AG09309 (cell line): ENCODE results near the gene NR5A1.
A peak's percentile ranks its signal among the peaks of the same experiment; 100 is the strongest.

Experiments
- DNase-seq: peaks from one replicate; pipeline ENCODE4 v3.0.0-alpha.2; 2010; ENCODE audit warnings: low read depth
- H3K4me3 ChIP-seq: 2 replicates; pipeline ENCODE4 v1.5.1; 2011; ENCODE audit warnings: mild to moderate bottlenecking, low read depth, low read length, moderate library complexity; ENCODE audit not compliant: control insufficient read depth
- CTCF ChIP-seq: IDR thresholded peaks from 2 replicates; pipeline ENCODE4 v1.5.1; 2011; ENCODE audit warnings: mild to moderate bottlenecking, low read depth, low read length, inconsistent platforms; ENCODE audit not compliant: insufficient read depth, control insufficient read depth; ENCODE audit errors: missing control alignments

NR5A1 gene

GRCh38 chr9:124485936-124486335 lies 21.3 kb downstream of the NR5A1 start:
- no peak for TF ChIP-seq CTCF
- H3K4me3 ChIP-seq = no peak overlapping the region
- DNase-seq = no peak

GRCh38 chr9:124485201-124485600 lies 22.0 kb downstream of the NR5A1 start:
- no peak overlapping the region for H3K4me3 ChIP-seq
- no peak for TF ChIP-seq CTCF
- no peak for DNase-seq

GRCh38 chr9:124483481-124483880 lies 23.7 kb downstream of the NR5A1 start:
- no peak for TF ChIP-seq CTCF
- no peak overlapping the region for H3K4me3 ChIP-seq
- no peak for DNase-seq

- no peak for DNase-seq
- no peak overlapping the region for H3K4me3 ChIP-seq
- TF ChIP-seq CTCF = no peak
Measured at GRCh38 chr9:124482431-124483031, 24.7 kb downstream of the NR5A1 start.

GRCh38 chr9:124481115-124481514 lies 26.1 kb downstream of the NR5A1 start:
- H3K4me3 ChIP-seq = no peak overlapping the region
- DNase-seq = no peak
- TF ChIP-seq CTCF = no peak

- TF ChIP-seq CTCF = peak; percentile 50
- no peak for DNase-seq
- no peak overlapping the region for H3K4me3 ChIP-seq
Measured at GRCh38 chr9:124480621-124480981, 26.6 kb downstream of the NR5A1 start.

- no peak for DNase-seq
- no peak for TF ChIP-seq CTCF
- no peak overlapping the region for H3K4me3 ChIP-seq
Measured at GRCh38 chr9:124479947-124480620, 27.1 kb downstream of the NR5A1 start.
